A549 (cell line): Measurements from ENCODE around the gene EXOC3L2.

ENCODE experiments used
- CTCF ChIP-seq: fragments of >200 bp; sonication (Bioruptor Twin); formaldehyde crosslinking; IDR thresholded peaks from 3 replicates; pipeline ENCODE4 v1.5.1; 2016
- MYC ChIP-seq: IDR thresholded peaks from 2 replicates; pipeline ENCODE4 v1.6.1; 2012; ENCODE audit warnings: mild to moderate bottlenecking, inconsistent platforms, low read length, improper control_type of control experiment, borderline replicate concordance

GRCh38 chr19:45171211-45171623 is 74.0 kb downstream of the EXOC3L2 start:
- no peak for TF ChIP-seq CTCF
- no peak for TF ChIP-seq MYC
